Measurements from ENCODE around the gene MSANTD2. TPM values are rescaled to one million over a fixed set of nuclear protein-coding genes. Genes with fewer than 3 reads are reported as not detected.

MSANTD2 gene
- total RNA-seq, 1 experiment from 2014 or later = 8.6 TPM

GRCh38 chr11:124745835-124746620 lies 54.2 kb downstream of the MSANTD2 start:
- H3K4me2 ChIP-seq (ENCODE audit: low read length) = peak overlapping the region; percentile 98
- peak overlapping the region; percentile 56 for H3K9ac ChIP-seq (ENCODE audit: low read length)
- CTCF ChIA-PET = interaction anchor here (0.8 to 2.0 kb wide), 10 partner anchors 12 to 101 kb away, joined by 3 to 13 read pairs (median 4); partner anchors contain the start of genes ESAM, SIAE and SPA17
- peak overlapping the region; percentile 56 to 63 for H3K4me3 ChIP-seq (replicated peaks in 1 of 2; ENCODE audit: low read depth in 1 of 2, low read length in 2 of 2)
- intact Hi-C loops (cut with micrococcal nuclease) = loop anchor here (2.0 kb wide), 1 partner anchor 17 kb away; the partner anchor contains the start of gene ESAM
- RAD21 ChIA-PET (ENCODE audit: low non-redundant PET in 1 of 2, low total read pairs in 2 of 2, uncharacterized antibody in 2 of 2, unreplicated experiment in 2 of 2) = interaction anchor here (0.8 to 1.0 kb wide), 2 partner anchors 17 to 77 kb away, joined by 3 to 4 read pairs; partner anchors contain the start of gene ESAM (in 1 of the 2)
- TSS peak; percentile 69 for BruUV-seq (replicated peaks)
- H2AFZ ChIP-seq (ENCODE audit: low read depth, low read length, poor library complexity, severe bottlenecking) = peak overlapping the region; percentile 48
- H3K9me3 ChIP-seq (ENCODE audit: control insufficient read depth in 1 of 2, insufficient read depth in 1 of 2, low read depth in 1 of 2, low read length in 2 of 2) = no peaks in the 10 kb centered on the region
- H3K4me1 ChIP-seq (ENCODE audit: control insufficient read depth in 1 of 2, insufficient read depth in 2 of 2, low read length in 2 of 2) = peaks cover 10 to 37% of the 10 kb centered on the region in 2 experiments
- no peaks in the 10 kb centered on the region for H3K9me2 ChIP-seq (ENCODE audit: insufficient read depth)
- no peaks in the 10 kb centered on the region for H4K20me1 ChIP-seq (ENCODE audit: insufficient read depth)
- H3K36me3 ChIP-seq (ENCODE audit: control insufficient read depth in 1 of 2, insufficient read depth in 2 of 2, low read length in 2 of 2) = no peaks in the 10 kb centered on the region
- peak; percentile 20; the same call in 1 of the 2 replicates for ATAC-seq
- peak overlapping the region; percentile 56 for H3K27ac ChIP-seq (ENCODE audit: low read depth, low read length)
- POLR2A ChIA-PET = interaction anchor here (0.8 to 1.3 kb wide), 2 partner anchors 12 to 17 kb away, joined by 3 to 5 read pairs; no protein-coding TSS in a partner anchor
- TF ChIP-seq, protein P1, sequence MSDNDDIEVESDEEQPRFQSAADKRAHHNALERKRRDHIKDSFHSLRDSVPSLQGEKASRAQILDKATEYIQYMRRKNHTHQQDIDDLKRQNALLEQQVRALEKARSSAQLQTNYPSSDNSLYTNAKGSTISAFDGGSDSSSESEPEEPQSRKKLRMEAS (IDR thresholded peaks at IDR 0.05) = no peak; the same call in 1 of the 2 replicates
- TF ChIP-seq, protein P2, sequence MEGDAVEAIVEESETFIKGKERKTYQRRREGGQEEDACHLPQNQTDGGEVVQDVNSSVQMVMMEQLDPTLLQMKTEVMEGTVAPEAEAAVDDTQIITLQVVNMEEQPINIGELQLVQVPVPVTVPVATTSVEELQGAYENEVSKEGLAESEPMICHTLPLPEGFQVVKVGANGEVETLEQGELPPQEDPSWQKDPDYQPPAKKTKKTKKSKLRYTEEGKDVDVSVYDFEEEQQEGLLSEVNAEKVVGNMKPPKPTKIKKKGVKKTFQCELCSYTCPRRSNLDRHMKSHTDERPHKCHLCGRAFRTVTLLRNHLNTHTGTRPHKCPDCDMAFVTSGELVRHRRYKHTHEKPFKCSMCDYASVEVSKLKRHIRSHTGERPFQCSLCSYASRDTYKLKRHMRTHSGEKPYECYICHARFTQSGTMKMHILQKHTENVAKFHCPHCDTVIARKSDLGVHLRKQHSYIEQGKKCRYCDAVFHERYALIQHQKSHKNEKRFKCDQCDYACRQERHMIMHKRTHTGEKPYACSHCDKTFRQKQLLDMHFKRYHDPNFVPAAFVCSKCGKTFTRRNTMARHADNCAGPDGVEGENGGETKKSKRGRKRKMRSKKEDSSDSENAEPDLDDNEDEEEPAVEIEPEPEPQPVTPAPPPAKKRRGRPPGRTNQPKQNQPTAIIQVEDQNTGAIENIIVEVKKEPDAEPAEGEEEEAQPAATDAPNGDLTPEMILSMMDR (IDR thresholded peaks at IDR 0.05 in 2 of 3, conservative IDR thresholded peaks at IDR 0.05 in 1 of 3; ENCODE audit: borderline replicate concordance in 1 of 3, insufficient read depth in 1 of 3, low read depth in 2 of 3, low read length in 2 of 3) = peak; percentile 10 to 32 (median 26); a peak in 3 of 6 replicates
- no peaks in the 10 kb centered on the region for H3K27me3 ChIP-seq (ENCODE audit: insufficient read depth, low read length)
- 0 out of 2 replicates have a peak, but pooled peaks cover 4% of the 10 kb centered on the region for H3K79me2 ChIP-seq (ENCODE audit: insufficient read depth, low read length)
- DNase-seq (ENCODE audit: low read depth, low spot score) = no peak

Data from HCT116 (cell line).